Cortex of kidney (tissue), 1 donor: ENCODE results near the gene OPCML.

Experiments used
- DNase-seq: peaks from one replicate; lab custom pipeline; 2025; lab: John Stamatoyannopoulos, UW

Gene OPCML

GRCh38 chr11:133133606-133134005 is 398.7 kb downstream of the OPCML start:
- no peak for DNase-seq

- DNase-seq: no peak
These were observed 399.3 kb downstream of the OPCML start for GRCh38 chr11:133133050-133133449.

GRCh38 chr11:133127741-133128140 is 404.6 kb downstream of the OPCML start:
- no peak for DNase-seq

GRCh38 chr11:133123796-133124195 is 408.5 kb downstream of the OPCML start:
- DNase-seq: no peak

- no peak for DNase-seq
These were observed 408.9 kb downstream of the OPCML start for GRCh38 chr11:133123366-133123765.

GRCh38 chr11:133122256-133122655 is 410.0 kb downstream of the OPCML start:
- DNase-seq: no peak

GRCh38 chr11:133118563-133119268 is 413.6 kb downstream of the OPCML start:
- no peak for DNase-seq

- DNase-seq: no peak
These were observed 417.2 kb downstream of the OPCML start for GRCh38 chr11:133115099-133115498.

GRCh38 chr11:133107763-133108162 is 424.5 kb downstream of the OPCML start:
- DNase-seq: no peak

GRCh38 chr11:133107136-133107535 is 425.2 kb downstream of the OPCML start:
- DNase-seq: no peak

- DNase-seq: no peak
These were observed 425.9 kb downstream of the OPCML start for GRCh38 chr11:133106417-133106816.

- no peak for DNase-seq
These were observed 428.1 kb downstream of the OPCML start for GRCh38 chr11:133104009-133104744.

GRCh38 chr11:133096981-133097380 is 435.3 kb downstream of the OPCML start:
- no peak for DNase-seq

- DNase-seq: no peak
These were observed 445.8 kb downstream of the OPCML start for GRCh38 chr11:133086518-133086917.

GRCh38 chr11:133082841-133083488 is 449.3 kb downstream of the OPCML start:
- DNase-seq: no peak

- no peak for DNase-seq
These were observed 449.9 kb downstream of the OPCML start for GRCh38 chr11:133082453-133082781.

GRCh38 chr11:133081730-133082452 is 450.4 kb downstream of the OPCML start:
- no peak for DNase-seq

GRCh38 chr11:133081020-133081419 is 451.3 kb downstream of the OPCML start:
- no peak for DNase-seq

GRCh38 chr11:133078591-133079404 is 453.5 kb downstream of the OPCML start:
- no peak for DNase-seq

- DNase-seq: no peak
These were observed 454.3 kb downstream of the OPCML start for GRCh38 chr11:133078012-133078411.

- no peak for DNase-seq
These were observed 456.9 kb downstream of the OPCML start for GRCh38 chr11:133075351-133075750.
